Nephron progenitor cell (in vitro differentiated cells): ENCODE data around the gene ZNF587B.
"Not testable (repeated sequence)": the region's sequence is repeated elsewhere in the genome, so short reads cannot be mapped to it uniquely, and the experiment has no call there.

Experiments
- DNase-seq: peaks from one replicate; pipeline ENCODE4 v3.0.0; 2021
- H3K27ac Mint-ChIP-seq: 2 replicates; pipeline ENCODE4 v1.8.0; 2021; ENCODE audit warnings: mild to moderate bottlenecking, moderate library complexity, mixed read lengths
- H3K27me3 Mint-ChIP-seq: 2 replicates; pipeline ENCODE4 v1.8.0; 2021; ENCODE audit warnings: mild to moderate bottlenecking, low read depth, mixed read lengths; ENCODE audit not compliant: poor library complexity
- H3K36me3 Mint-ChIP-seq: 2 replicates; pipeline ENCODE4 v1.8.0; 2021; ENCODE audit warnings: low read depth, mixed read lengths
- H3K4me1 Mint-ChIP-seq: 2 replicates; pipeline ENCODE4 v1.8.0; 2021; ENCODE audit warnings: mixed read lengths
- H3K4me3 Mint-ChIP-seq: 2 replicates; pipeline ENCODE4 v1.8.0; 2021; ENCODE audit warnings: mild to moderate bottlenecking, moderate library complexity, mixed read lengths
- H3K9me3 Mint-ChIP-seq: 2 replicates; pipeline ENCODE4 v1.8.0; 2021; ENCODE audit warnings: mild to moderate bottlenecking, moderate library complexity, mixed read lengths
- TF ChIP-seq, protein P1 (sequence below): fragments of 200-600 bp; sonication (generic); IDR thresholded peaks from 2 replicates; pipeline ENCODE4 v1.5.0; 2021; ENCODE audit warnings: antibody characterized with exemption

The ZNF587B gene

DNA sequence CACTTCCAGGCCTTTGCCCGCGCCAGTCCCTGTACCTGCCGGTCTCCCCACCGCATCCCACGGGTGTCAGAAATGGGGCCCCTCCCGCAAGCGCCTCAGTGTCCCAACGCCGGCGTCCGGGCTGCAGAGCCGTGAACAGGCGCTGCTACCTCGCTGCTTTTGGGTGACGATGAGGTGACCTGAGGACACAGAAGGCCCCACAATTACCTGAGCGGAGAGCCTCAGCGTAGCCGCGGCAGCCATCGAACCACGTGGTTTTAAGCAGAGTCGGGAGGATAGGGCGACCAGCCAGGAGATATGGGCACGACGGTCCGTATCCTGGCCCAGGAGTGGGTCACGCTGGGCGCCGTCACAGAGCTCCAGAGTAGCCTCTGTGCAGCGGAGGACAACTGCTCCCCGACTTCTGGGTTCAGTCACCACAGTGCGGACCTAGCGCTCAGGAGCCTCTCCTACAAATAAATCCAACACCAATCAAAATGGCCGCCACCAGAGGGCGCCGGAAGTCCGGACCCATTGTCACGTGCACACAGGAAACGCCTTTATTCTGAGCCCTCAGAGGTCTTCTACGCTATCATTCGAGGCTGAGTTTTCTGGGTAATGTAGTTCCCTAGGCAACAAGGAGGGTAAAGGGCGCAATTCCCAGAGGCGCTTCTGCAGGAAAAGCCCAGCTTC is 58.6 kb downstream of the ZNF587B start, which contains the start of gene ZNF814:
ZNF814 (minus strand) TSS at position 478 of the 672 bp plus-strand sequence; CDS start at position 243, 235 bp downstream.
- Mint-ChIP-seq H3K27me3 (no peaks in the 10 kb centered on the region), H3K4me3 (peak within 1 kb of the TSS; percentile 99), H3K36me3 (peaks cover 76% of the 10 kb centered on the region), H3K4me1 (peaks cover 20% of the 10 kb centered on the region), H3K27ac (peak within 1 kb of the TSS; percentile 90), H3K9me3 (peaks cover 77% of the 10 kb centered on the region)
- DNase-seq, result peak; percentile 86
- TF ChIP-seq, protein P1, sequence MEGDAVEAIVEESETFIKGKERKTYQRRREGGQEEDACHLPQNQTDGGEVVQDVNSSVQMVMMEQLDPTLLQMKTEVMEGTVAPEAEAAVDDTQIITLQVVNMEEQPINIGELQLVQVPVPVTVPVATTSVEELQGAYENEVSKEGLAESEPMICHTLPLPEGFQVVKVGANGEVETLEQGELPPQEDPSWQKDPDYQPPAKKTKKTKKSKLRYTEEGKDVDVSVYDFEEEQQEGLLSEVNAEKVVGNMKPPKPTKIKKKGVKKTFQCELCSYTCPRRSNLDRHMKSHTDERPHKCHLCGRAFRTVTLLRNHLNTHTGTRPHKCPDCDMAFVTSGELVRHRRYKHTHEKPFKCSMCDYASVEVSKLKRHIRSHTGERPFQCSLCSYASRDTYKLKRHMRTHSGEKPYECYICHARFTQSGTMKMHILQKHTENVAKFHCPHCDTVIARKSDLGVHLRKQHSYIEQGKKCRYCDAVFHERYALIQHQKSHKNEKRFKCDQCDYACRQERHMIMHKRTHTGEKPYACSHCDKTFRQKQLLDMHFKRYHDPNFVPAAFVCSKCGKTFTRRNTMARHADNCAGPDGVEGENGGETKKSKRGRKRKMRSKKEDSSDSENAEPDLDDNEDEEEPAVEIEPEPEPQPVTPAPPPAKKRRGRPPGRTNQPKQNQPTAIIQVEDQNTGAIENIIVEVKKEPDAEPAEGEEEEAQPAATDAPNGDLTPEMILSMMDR, result peak; percentile 29

DNA sequence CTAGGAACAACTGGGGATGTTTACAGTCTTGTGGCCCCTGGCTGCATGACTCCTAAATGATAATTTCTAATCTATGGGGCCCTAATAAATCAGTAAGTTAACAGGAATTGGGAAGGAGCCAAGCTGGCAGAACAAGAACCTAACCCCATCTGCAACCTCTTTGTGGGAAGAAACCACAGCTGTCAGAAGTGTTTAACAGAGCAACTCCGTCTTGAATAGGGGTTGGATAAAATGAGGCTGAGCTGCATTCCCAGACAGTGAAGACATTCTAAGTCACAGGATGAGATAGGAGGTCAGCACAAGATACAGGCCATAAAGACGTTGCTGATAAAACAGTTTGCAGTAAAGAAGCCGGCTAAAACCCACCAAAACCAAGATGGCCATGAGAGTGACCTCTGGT is 60.6 kb downstream of the ZNF587B start:
- not testable (repeated sequence) for H3K27me3 Mint-ChIP-seq, DNase-seq, H3K4me3 Mint-ChIP-seq, H3K27ac Mint-ChIP-seq
- Mint-ChIP-seq H3K36me3 (peaks cover 56% of the 10 kb centered on the region), H3K9me3 (peaks cover 56% of the 10 kb centered on the region), H3K4me1 (peaks cover 20% of the 10 kb centered on the region)
